Measurements from ENCODE around the gene MBL2. TPM values are rescaled to one million over a fixed set of nuclear protein-coding genes. Genes with fewer than 3 reads are reported as not detected.

Gene MBL2
- total RNA-seq, 1 experiment from 2014 or later: not detected

- H4K20me1 ChIP-seq (ENCODE audit: insufficient read depth): no peaks in the 10 kb centered on the region
- H3K4me3 ChIP-seq: no peak overlapping the region
- ChIA-PET CTCF (no interaction called here), POLR2A (ENCODE audit: unreplicated experiment) (no interaction called here)
- H2AFZ ChIP-seq: no peak overlapping the region
- no peaks in the 10 kb centered on the region for H3K27me3 ChIP-seq (ENCODE audit: insufficient read depth, low read depth)
- no peak overlapping the region for H3K27ac ChIP-seq
- H3K9me3 ChIP-seq (ENCODE audit: insufficient read depth, low read depth): no peaks in the 10 kb centered on the region
- no peaks in the 10 kb centered on the region for H3K36me3 ChIP-seq (ENCODE audit: low read depth)
- DNase-seq: no peak
- no TSS peak for BruUV-seq (replicated peaks)
- no peaks in the 10 kb centered on the region for H3K9me2 ChIP-seq (ENCODE audit: insufficient read depth)
- no peaks in the 10 kb centered on the region for H3K79me2 ChIP-seq (ENCODE audit: low read depth)
- intact Hi-C loops (cut with micrococcal nuclease; ENCODE audit: unreplicated experiment): no loop called here
- no peaks in the 10 kb centered on the region for H3F3A ChIP-seq (ENCODE audit: insufficient read depth, low read depth)
- no peak overlapping the region for H3K4me2 ChIP-seq
- TF ChIP-seq CTCF (conservative IDR thresholded peaks at IDR 0.05): no peak
- no peak for TF ChIP-seq EZH2 (IDR thresholded peaks at IDR 0.05; ENCODE audit: low read depth)
- no peaks in the 10 kb centered on the region for H3K4me1 ChIP-seq (replicated peaks; ENCODE audit: insufficient read depth)
These were observed 13.5 kb upstream of the MBL2 start for GRCh38 chr10:52786098-52786497.

GRCh38 chr10:52785418-52785817 lies 12.8 kb upstream of the MBL2 start:
- no peak overlapping the region for H3K27ac ChIP-seq
- intact Hi-C loops (cut with micrococcal nuclease; ENCODE audit: unreplicated experiment): no loop called here
- DNase-seq: no peak
- CTCF ChIA-PET: no interaction called here
- no peak overlapping the region for H3K4me2 ChIP-seq
- no peaks in the 10 kb centered on the region for H3K9me2 ChIP-seq (ENCODE audit: insufficient read depth)
- no peaks in the 10 kb centered on the region for H3K36me3 ChIP-seq (ENCODE audit: low read depth)
- BruUV-seq (replicated peaks): no TSS peak
- H3K4me1 ChIP-seq (replicated peaks; ENCODE audit: insufficient read depth): no peaks in the 10 kb centered on the region
- no peaks in the 10 kb centered on the region for H4K20me1 ChIP-seq (ENCODE audit: insufficient read depth)
- TF ChIP-seq EZH2 (IDR thresholded peaks at IDR 0.05; ENCODE audit: low read depth) (no peak), CTCF (conservative IDR thresholded peaks at IDR 0.05) (no peak)
- no peaks in the 10 kb centered on the region for H3K9me3 ChIP-seq (ENCODE audit: insufficient read depth, low read depth)
- no peaks in the 10 kb centered on the region for H3K79me2 ChIP-seq (ENCODE audit: low read depth)
- no peaks in the 10 kb centered on the region for H3K27me3 ChIP-seq (ENCODE audit: insufficient read depth, low read depth)
- POLR2A ChIA-PET (ENCODE audit: unreplicated experiment): no interaction called here
- no peaks in the 10 kb centered on the region for H3F3A ChIP-seq (ENCODE audit: insufficient read depth, low read depth)
- H2AFZ ChIP-seq: no peak overlapping the region
- H3K4me3 ChIP-seq: no peak overlapping the region

- Histone ChIP-seq H3K79me2 (ENCODE audit: low read depth) (no peaks in the 10 kb centered on the region), H4K20me1 (ENCODE audit: insufficient read depth) (no peaks in the 10 kb centered on the region), H3K4me1 (replicated peaks; ENCODE audit: insufficient read depth) (no peaks in the 10 kb centered on the region), H3K9me2 (ENCODE audit: insufficient read depth) (no peaks in the 10 kb centered on the region), H2AFZ (no peak overlapping the region), H3F3A (ENCODE audit: insufficient read depth, low read depth) (no peaks in the 10 kb centered on the region), H3K9me3 (ENCODE audit: insufficient read depth, low read depth) (no peaks in the 10 kb centered on the region), H3K27me3 (ENCODE audit: insufficient read depth, low read depth) (no peaks in the 10 kb centered on the region), H3K4me3 (no peak overlapping the region), H3K36me3 (ENCODE audit: low read depth) (no peaks in the 10 kb centered on the region), H3K27ac (no peak overlapping the region), H3K4me2 (no peak overlapping the region)
- BruUV-seq (replicated peaks): no TSS peak
- DNase-seq: no peak
- intact Hi-C loops (cut with micrococcal nuclease; ENCODE audit: unreplicated experiment): loop anchor here (5.0 kb wide), 1 partner anchor 216 kb away; no protein-coding TSS in a partner anchor
- no peak for TF ChIP-seq EZH2 (IDR thresholded peaks at IDR 0.05; ENCODE audit: low read depth)
- no peak for TF ChIP-seq CTCF (conservative IDR thresholded peaks at IDR 0.05)
- CTCF ChIA-PET: no interaction called here
- POLR2A ChIA-PET (ENCODE audit: unreplicated experiment): no interaction called here
These were observed 11.1 kb upstream of the MBL2 start for GRCh38 chr10:52783726-52784125.
